ENCODE data around the gene CAB39L.

Gene CAB39L

GRCh38 chr13:49464621-49465325, 20.9 kb upstream of the CAB39L start:
- no peak overlapping the region for H3K4me3 ChIP-seq (ENCODE audit: control insufficient read depth, low read depth, low read length)
- TF ChIP-seq CTCF (IDR thresholded peaks at IDR 0.05; ENCODE audit: control insufficient read depth, insufficient read depth, low read depth, low read length, missing control alignments): no peak
- no peak for DNase-seq (ENCODE audit: low read depth)

- DNase-seq (ENCODE audit: low read depth): no peak
- H3K4me3 ChIP-seq (ENCODE audit: control insufficient read depth, low read depth, low read length): no peak overlapping the region
- TF ChIP-seq CTCF (IDR thresholded peaks at IDR 0.05; ENCODE audit: control insufficient read depth, insufficient read depth, low read depth, low read length, missing control alignments): no peak
Measured at GRCh38 chr13:49464085-49464484, 20.2 kb upstream of the CAB39L start.

GRCh38 chr13:49459580-49459979, 15.7 kb upstream of the CAB39L start:
- DNase-seq (ENCODE audit: low read depth): no peak
- TF ChIP-seq CTCF (IDR thresholded peaks at IDR 0.05; ENCODE audit: control insufficient read depth, insufficient read depth, low read depth, low read length, missing control alignments): no peak
- no peak overlapping the region for H3K4me3 ChIP-seq (ENCODE audit: control insufficient read depth, low read depth, low read length)

- TF ChIP-seq CTCF (IDR thresholded peaks at IDR 0.05; ENCODE audit: control insufficient read depth, insufficient read depth, low read depth, low read length, missing control alignments): no peak
- no peak overlapping the region for H3K4me3 ChIP-seq (ENCODE audit: control insufficient read depth, low read depth, low read length)
- no peak for DNase-seq (ENCODE audit: low read depth)
Measured at GRCh38 chr13:49457221-49457620, 13.4 kb upstream of the CAB39L start.

- no peak for TF ChIP-seq CTCF (IDR thresholded peaks at IDR 0.05; ENCODE audit: control insufficient read depth, insufficient read depth, low read depth, low read length, missing control alignments)
- no peak overlapping the region for H3K4me3 ChIP-seq (ENCODE audit: control insufficient read depth, low read depth, low read length)
Measured at GRCh38 chr13:49456156-49456555, 12.3 kb upstream of the CAB39L start.

GRCh38 chr13:49455007-49455398, 11.1 kb upstream of the CAB39L start:
- DNase-seq (ENCODE audit: low read depth): no peak
- TF ChIP-seq CTCF (IDR thresholded peaks at IDR 0.05; ENCODE audit: control insufficient read depth, insufficient read depth, low read depth, low read length, missing control alignments): no peak
- H3K4me3 ChIP-seq (ENCODE audit: control insufficient read depth, low read depth, low read length): no peak overlapping the region

More at GRCh38 chr13:49456156-49456555, 12.3 kb upstream of the CAB39L start:
- DNase-seq (ENCODE audit: low read depth): no peak

All from AG09309 (cell line).